NCI-H1694 (cell line): Measurements from ENCODE around the gene KCNS1.
"Not testable (repeated sequence)": the region's sequence is repeated elsewhere in the genome, so short reads cannot be mapped to it uniquely, and the experiment has no call there.

Experiments
- DNase-seq: peaks from one replicate; lab custom pipeline; 2025; lab: John Stamatoyannopoulos, UW

Gene KCNS1

GRCh38 chr20:45077559-45077958 lies 23.4 kb downstream of the KCNS1 start:
- no peak for DNase-seq

DNA sequence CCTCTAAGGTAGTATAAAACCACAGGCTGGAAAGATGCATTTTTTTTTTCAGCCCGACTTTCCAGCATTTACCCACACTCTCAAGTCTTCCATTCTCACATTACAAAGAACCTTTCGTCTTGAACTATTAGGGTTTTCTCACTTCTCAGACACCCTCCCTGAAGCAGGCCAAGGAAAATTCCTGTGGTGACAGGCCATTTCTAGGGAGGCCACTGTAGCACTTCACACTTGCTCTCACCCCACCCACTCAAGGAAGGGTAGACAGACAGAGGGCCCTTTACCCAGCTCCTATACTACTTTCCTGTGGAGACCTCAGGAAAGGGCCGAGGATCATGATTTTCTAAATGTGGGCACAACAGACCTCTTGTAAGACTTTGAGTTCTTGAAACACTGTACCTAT lies 27.7 kb downstream of the KCNS1 start:
- no peak for DNase-seq

- no peak for DNase-seq
These were observed 28.9 kb downstream of the KCNS1 start for GRCh38 chr20:45072066-45072465.

- no peak for DNase-seq
These were observed 29.8 kb downstream of the KCNS1 start for GRCh38 chr20:45070932-45071632.

- DNase-seq, result no peak
These were observed 31.7 kb downstream of the KCNS1 start for GRCh38 chr20:45069261-45069660.

- no peak for DNase-seq
These were observed 33.4 kb downstream of the KCNS1 start for GRCh38 chr20:45067558-45067957.

DNA sequence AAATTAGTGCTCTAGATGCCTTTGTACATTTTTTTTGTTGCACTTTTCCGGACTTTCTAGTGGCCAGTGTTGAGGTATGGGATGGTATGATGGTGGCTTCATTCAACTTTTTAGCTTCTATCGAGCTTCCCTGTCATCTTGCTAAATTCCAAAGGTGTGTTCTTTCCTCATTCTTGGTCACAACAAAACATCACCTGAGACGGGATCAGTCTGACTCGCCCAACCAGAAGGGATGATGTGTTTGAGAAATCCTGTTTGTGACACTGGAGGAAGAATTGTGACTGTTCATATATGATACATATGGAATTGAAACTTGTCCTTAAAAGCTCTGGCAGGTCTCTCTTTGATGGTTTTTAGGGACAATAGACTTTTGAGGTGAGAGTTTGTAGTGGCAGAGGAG lies 33.8 kb downstream of the KCNS1 start:
- DNase-seq, result no peak

- no peak for DNase-seq
These were observed 34.6 kb downstream of the KCNS1 start for GRCh38 chr20:45066372-45066771.

- no peak for DNase-seq
These were observed 36.1 kb downstream of the KCNS1 start for GRCh38 chr20:45064812-45065211.

GRCh38 chr20:45063107-45063506 lies 37.8 kb downstream of the KCNS1 start:
- DNase-seq, result not testable (repeated sequence)

GRCh38 chr20:45061244-45061643 lies 39.7 kb downstream of the KCNS1 start:
- no peak for DNase-seq

DNA sequence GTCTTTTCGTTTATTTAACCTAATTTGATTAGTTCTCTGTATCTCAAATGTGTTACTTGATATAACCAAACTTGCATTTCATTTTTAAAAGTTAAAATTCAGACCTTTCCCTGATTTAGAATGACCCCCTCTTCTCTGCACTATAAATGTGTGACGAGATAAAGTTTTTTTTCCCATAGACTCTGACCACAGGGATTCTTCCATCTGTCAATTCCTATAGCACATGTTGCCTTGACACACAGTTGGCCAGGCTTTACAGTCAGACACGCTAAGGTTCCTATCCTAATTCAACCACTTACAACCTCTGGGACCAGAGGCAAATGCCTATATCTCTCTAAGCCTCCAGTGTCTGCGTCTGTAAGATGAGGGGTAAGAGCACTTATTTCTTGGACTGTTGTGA lies 40.6 kb downstream of the KCNS1 start:
- DNase-seq, result no peak

DNA sequence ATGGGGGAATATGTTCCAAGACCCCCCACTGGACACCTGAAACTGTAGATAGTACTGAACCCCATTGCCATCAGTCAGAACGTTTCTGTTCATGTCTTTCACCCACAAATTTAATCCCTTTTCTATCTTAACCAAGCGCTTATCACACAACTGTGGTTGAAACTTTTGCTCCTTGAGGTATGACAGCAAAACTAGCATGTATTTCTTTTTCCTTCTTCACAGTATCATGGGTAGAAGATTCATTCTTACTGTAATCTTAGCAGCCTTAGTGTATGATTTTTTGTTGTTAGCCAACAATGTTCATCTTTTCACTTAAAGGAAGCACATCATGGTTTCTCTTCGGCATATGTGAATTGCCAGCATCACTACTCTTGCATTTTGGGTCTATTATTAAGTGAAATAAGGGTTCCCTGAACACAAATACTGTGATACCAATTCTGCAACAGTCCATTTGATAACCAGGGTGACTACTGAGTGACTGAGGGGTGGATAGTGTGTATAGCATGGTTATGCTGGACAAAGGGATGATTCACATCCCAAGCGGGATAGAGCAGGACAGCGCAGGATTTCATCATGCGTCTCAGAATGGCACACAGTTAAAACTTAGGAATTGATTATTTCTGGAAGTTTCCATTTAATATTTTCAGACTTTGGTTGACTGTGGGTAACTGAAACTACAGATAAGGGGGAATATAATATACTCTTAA lies 41.8 kb downstream of the KCNS1 start:
- DNase-seq, result no peak

- DNase-seq, result no peak
These were observed 42.6 kb downstream of the KCNS1 start for GRCh38 chr20:45058168-45058850.

GRCh38 chr20:45056473-45057173 lies 44.3 kb downstream of the KCNS1 start:
- DNase-seq, result no peak

DNA sequence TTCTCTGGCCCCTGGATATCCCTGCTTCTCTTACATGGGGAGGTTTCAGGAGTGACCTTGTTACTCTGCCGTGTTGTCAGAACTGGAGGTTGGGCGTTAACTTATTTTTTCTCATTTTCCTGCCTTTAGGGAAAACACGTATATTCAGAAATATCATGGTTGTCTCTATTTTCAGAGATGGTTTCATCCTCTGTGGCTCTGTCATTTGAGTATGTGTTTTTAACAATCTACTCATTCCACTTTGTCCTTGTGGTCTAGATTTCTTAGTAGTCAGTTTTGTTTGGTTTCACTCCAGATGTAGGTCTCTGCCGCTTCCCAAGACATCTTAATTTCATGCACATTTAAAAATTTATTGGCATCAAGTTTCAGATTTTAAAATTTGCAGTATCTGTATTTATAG lies 45.9 kb downstream of the KCNS1 start:
- no peak for DNase-seq

DNA sequence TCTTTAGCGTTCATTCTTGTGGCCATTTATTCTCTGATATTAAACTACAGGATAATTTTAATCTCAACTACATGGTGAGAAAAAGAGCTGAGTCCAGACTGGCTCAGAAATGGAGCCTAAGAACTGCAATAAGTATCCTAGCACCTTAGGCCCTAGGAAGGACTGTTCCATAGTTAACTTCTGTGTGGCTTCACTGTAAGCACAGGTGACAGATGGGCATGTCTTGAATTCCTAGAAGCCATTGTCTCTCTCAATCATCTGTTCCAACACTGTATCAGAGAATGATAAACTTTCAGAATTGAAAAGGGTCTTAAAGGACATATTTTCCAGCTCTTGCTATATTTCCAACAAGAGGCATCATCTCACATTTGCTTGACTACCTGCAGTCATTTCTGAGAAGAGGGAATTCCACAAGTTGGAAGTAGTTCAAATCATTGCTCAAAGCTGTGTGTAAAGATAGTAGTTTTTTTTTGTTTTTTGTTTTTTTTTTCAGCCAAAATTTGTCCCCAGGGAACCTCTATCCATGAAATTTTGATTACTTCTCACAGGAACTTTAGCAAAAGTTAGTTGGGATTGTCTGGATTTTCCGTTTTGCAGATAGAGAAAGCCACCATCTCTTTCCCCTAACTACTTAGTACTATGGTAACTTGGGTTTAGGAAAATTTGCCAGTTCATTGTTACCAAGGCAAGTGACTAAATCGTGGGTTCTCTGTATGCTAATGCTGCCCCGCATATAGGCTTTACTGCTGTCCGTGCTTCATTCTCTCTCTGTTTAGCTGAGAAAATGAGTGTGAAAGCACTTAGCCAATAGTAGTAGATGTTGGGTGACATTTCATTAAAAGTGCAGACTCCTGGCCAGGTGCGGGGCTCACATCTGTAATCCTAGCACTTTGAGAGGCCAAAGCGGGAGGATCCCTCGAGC lies 47.2 kb downstream of the KCNS1 start:
- DNase-seq, result no peak

GRCh38 chr20:45052698-45053429 lies 48.1 kb downstream of the KCNS1 start:
- no peak for DNase-seq

- DNase-seq, result no peak
These were observed 49.5 kb downstream of the KCNS1 start for GRCh38 chr20:45051204-45052060.
